HUES64 (cell line): ENCODE data around the gene TMEM87A.

Source experiments
- H3K27ac ChIP-seq: 2 replicates; pipeline ENCODE4 v1.7.0; 2013; ENCODE audit warnings: low read depth, low read length, inconsistent platforms
- H3K27me3 ChIP-seq: 2 replicates; pipeline ENCODE4 v1.6.1; 2013; ENCODE audit warnings: mild to moderate bottlenecking, low read length; ENCODE audit not compliant: insufficient read depth
- H3K36me3 ChIP-seq: 2 replicates; pipeline ENCODE4 v1.6.1; 2013; ENCODE audit warnings: mild to moderate bottlenecking, low read length; ENCODE audit not compliant: insufficient read depth
- H3K4me1 ChIP-seq: 2 replicates; pipeline ENCODE4 v1.6.1; 2013; ENCODE audit warnings: mild to moderate bottlenecking, low read length, moderate library complexity; ENCODE audit not compliant: insufficient read depth
- H3K4me3 ChIP-seq: 2 replicates; pipeline ENCODE4 v1.5.1; 2013; ENCODE audit warnings: mild to moderate bottlenecking, low read length, moderate library complexity
- H3K9ac ChIP-seq: 2 replicates; pipeline ENCODE4 v1.6.1; 2013; ENCODE audit warnings: mild to moderate bottlenecking, low read depth, low read length
- H3K9me3 ChIP-seq: 2 replicates; pipeline ENCODE4 v1.6.1; 2013; ENCODE audit warnings: low read depth, low read length; ENCODE audit not compliant: insufficient read depth
- WGBS: fragments of 150-250, 120-280 bp; methylation state at CpG from one replicate; pipeline ENCODE4 v1.1.7; 2013; ENCODE audit warnings: missing lambda C conversion rate; 5-methylcytosine and 5-hydroxymethylcytosine counted together

The TMEM87A gene

DNA sequence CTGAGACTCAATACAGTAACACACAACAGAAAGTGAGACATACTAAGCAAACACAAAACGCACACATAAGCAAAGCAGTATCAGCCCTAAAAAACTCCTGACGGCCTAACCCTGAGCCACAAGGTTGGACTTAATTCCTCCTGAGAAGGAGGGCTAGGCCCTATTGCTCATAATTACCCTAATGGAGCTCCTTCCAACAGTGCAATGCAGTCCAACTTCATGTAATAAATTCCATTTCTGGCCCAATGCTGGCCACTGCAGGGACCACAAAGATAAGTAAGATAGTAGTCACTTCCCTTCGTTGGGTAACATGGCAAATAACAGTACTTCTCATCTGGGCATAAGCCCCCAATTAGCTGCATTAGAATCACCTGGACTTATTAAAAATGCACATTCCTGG lies 69.3 kb downstream of the TMEM87A start:
- Histone ChIP-seq H3K27ac (no peak overlapping the region), H3K4me1 (no peaks in the 10 kb centered on the region), H3K9ac (no peak overlapping the region), H3K36me3 (peaks cover 8% of the 10 kb centered on the region), H3K9me3 (no peaks in the 10 kb centered on the region), H3K4me3 (no peak overlapping the region), H3K27me3 (no peaks in the 10 kb centered on the region)
- 92% methylated on average over 3 of the region's 3 CpGs for WGBS

GRCh38 chr15:42202653-42203052 lies 70.6 kb downstream of the TMEM87A start:
- Histone ChIP-seq H3K9ac (no peak overlapping the region), H3K36me3 (peaks cover 19% of the 10 kb centered on the region), H3K4me3 (no peak overlapping the region), H3K27ac (no peak overlapping the region), H3K9me3 (no peaks in the 10 kb centered on the region), H3K4me1 (no peaks in the 10 kb centered on the region), H3K27me3 (no peaks in the 10 kb centered on the region)
- 87% methylated on average over 2 of the region's 2 CpGs for WGBS

GRCh38 chr15:42201801-42202200 lies 71.4 kb downstream of the TMEM87A start:
- no peaks in the 10 kb centered on the region for H3K27me3 ChIP-seq
- H3K36me3 ChIP-seq: peaks cover 19% of the 10 kb centered on the region
- no peak overlapping the region for H3K4me3 ChIP-seq
- H3K9me3 ChIP-seq: no peaks in the 10 kb centered on the region
- WGBS: no CpG with 5 or more reads among the region's 1 CpG
- no peak overlapping the region for H3K27ac ChIP-seq
- no peaks in the 10 kb centered on the region for H3K4me1 ChIP-seq
- H3K9ac ChIP-seq: no peak overlapping the region

DNA sequence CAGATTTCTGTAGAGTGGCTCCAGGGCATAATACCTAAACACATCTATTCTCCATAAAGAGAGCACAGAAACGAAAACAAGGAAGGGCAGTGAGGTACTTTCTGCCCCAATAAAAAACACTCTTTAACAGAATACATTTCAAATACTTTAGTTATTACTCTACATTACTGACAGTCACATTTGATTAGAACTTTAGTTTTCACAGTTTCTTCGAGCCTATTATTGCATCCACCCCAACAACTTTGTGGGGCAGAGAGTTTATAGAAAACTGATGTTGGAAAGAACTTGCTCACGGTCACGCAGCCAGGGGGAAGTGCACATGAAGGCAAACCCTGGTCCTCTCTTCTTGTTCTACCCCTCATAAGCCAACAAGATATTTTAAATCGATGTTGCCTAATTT lies 74.1 kb downstream of the TMEM87A start:
- no peaks in the 10 kb centered on the region for H3K9me3 ChIP-seq
- H3K27ac ChIP-seq: no peak overlapping the region
- peaks cover 19% of the 10 kb centered on the region for H3K36me3 ChIP-seq
- 96% methylated on average over 5 of the region's 5 CpGs for WGBS
- H3K27me3 ChIP-seq: no peaks in the 10 kb centered on the region
- no peak overlapping the region for H3K9ac ChIP-seq
- H3K4me3 ChIP-seq: no peak overlapping the region
- H3K4me1 ChIP-seq: no peaks in the 10 kb centered on the region

- 89% methylated on average over 1 of the region's 1 CpG for WGBS
- no peak overlapping the region for H3K27ac ChIP-seq
- no peak overlapping the region for H3K4me3 ChIP-seq
- no peak overlapping the region for H3K9ac ChIP-seq
- no peaks in the 10 kb centered on the region for H3K4me1 ChIP-seq
- H3K36me3 ChIP-seq: peaks cover 19% of the 10 kb centered on the region
- H3K27me3 ChIP-seq: no peaks in the 10 kb centered on the region
- H3K9me3 ChIP-seq: no peaks in the 10 kb centered on the region
Measured at GRCh38 chr15:42198516-42198915, 74.7 kb downstream of the TMEM87A start.

GRCh38 chr15:42194513-42194912 lies 78.7 kb downstream of the TMEM87A start:
- no peaks in the 10 kb centered on the region for H3K4me1 ChIP-seq
- H3K9ac ChIP-seq: no peak overlapping the region
- no peak overlapping the region for H3K27ac ChIP-seq
- no peaks in the 10 kb centered on the region for H3K9me3 ChIP-seq
- 100% methylated on average over 5 of the region's 5 CpGs for WGBS
- H3K27me3 ChIP-seq: no peaks in the 10 kb centered on the region
- no peak overlapping the region for H3K4me3 ChIP-seq
- H3K36me3 ChIP-seq: peaks cover 32% of the 10 kb centered on the region

GRCh38 chr15:42193383-42193782 lies 79.8 kb downstream of the TMEM87A start:
- WGBS: 98% methylated on average over 3 of the region's 3 CpGs
- H3K9me3 ChIP-seq: no peaks in the 10 kb centered on the region
- no peak overlapping the region for H3K9ac ChIP-seq
- H3K27me3 ChIP-seq: no peaks in the 10 kb centered on the region
- no peak overlapping the region for H3K4me3 ChIP-seq
- peaks cover 30% of the 10 kb centered on the region for H3K36me3 ChIP-seq
- H3K4me1 ChIP-seq: no peaks in the 10 kb centered on the region
- no peak overlapping the region for H3K27ac ChIP-seq

GRCh38 chr15:42191610-42192346 lies 81.5 kb downstream of the TMEM87A start:
- no peak overlapping the region for H3K27ac ChIP-seq
- H3K9ac ChIP-seq: no peak overlapping the region
- WGBS: 96% methylated on average over 7 of the region's 8 CpGs
- H3K4me1 ChIP-seq: no peaks in the 10 kb centered on the region
- no peaks in the 10 kb centered on the region for H3K27me3 ChIP-seq
- H3K9me3 ChIP-seq: no peaks in the 10 kb centered on the region
- H3K36me3 ChIP-seq: peaks cover 40% of the 10 kb centered on the region
- no peak overlapping the region for H3K4me3 ChIP-seq

GRCh38 chr15:42190370-42190769 lies 82.9 kb downstream of the TMEM87A start:
- H3K36me3 ChIP-seq: peaks cover 54% of the 10 kb centered on the region
- 94% methylated on average over 2 of the region's 2 CpGs for WGBS
- H3K27me3 ChIP-seq: no peaks in the 10 kb centered on the region

GRCh38 chr15:42185801-42186200 lies 87.4 kb downstream of the TMEM87A start:
- no peak overlapping the region for H3K9ac ChIP-seq
- no peaks in the 10 kb centered on the region for H3K4me1 ChIP-seq
- 97% methylated on average over 1 of the region's 1 CpG for WGBS
- no peaks in the 10 kb centered on the region for H3K27me3 ChIP-seq
- H3K4me3 ChIP-seq: no peak overlapping the region
- no peak overlapping the region for H3K27ac ChIP-seq
- H3K9me3 ChIP-seq: no peaks in the 10 kb centered on the region
- peaks cover 88% of the 10 kb centered on the region for H3K36me3 ChIP-seq

More at GRCh38 chr15:42190370-42190769, 82.9 kb downstream of the TMEM87A start:
- Histone ChIP-seq H3K9ac (no peak overlapping the region), H3K4me1 (no peaks in the 10 kb centered on the region), H3K9me3 (no peaks in the 10 kb centered on the region), H3K27ac (no peak overlapping the region), H3K4me3 (no peak overlapping the region)

DNA sequence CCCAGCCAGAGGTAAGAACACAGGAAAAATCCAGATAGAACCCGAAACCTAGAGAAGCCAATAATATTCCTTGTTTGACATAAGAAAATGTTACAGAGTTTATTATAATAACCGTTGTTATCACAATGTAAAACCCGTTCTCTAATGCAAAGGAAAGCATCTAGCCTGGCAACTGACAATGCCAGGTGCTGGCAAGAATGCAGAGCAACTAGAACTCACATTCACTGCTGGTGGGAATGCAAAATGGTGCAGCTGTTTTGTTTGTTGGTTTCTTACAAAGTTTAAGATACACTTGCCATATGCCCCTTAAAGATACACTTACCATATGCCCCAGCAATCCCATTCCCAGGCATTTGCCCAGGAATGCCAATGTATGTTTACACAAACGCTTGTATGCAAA lies 88.5 kb downstream of the TMEM87A start:
- Histone ChIP-seq H3K27ac (no peak overlapping the region), H3K9ac (no peak overlapping the region), H3K4me1 (no peaks in the 10 kb centered on the region), H3K4me3 (no peak overlapping the region), H3K36me3 (peaks cover 88% of the 10 kb centered on the region), H3K27me3 (no peaks in the 10 kb centered on the region), H3K9me3 (no peaks in the 10 kb centered on the region)
- WGBS: 97% methylated on average over 4 of the region's 4 CpGs

- Histone ChIP-seq H3K27ac (no peak overlapping the region), H3K4me3 (no peak overlapping the region), H3K4me1 (no peaks in the 10 kb centered on the region), H3K27me3 (no peaks in the 10 kb centered on the region), H3K9ac (no peak overlapping the region), H3K9me3 (no peaks in the 10 kb centered on the region), H3K36me3 (peaks cover 90% of the 10 kb centered on the region)
- 94% methylated on average over 5 of the region's 5 CpGs for WGBS
Measured at GRCh38 chr15:42184296-42184695, 88.9 kb downstream of the TMEM87A start.
